ENCODE measurements around the gene SCAMP4. TPM values are rescaled to one million over a fixed set of nuclear protein-coding genes. Genes with fewer than 3 reads are reported as not detected.
A peak's percentile ranks its signal among the peaks of the same experiment; 100 is the strongest.

SCAMP4 gene
- total RNA-seq (2014; rRNA removed; shearing (Covaris generic); ENCODE audit: low replicate concordance), result 33.0 and 41.5 TPM in 2 replicates

- DNase-seq, result peak; percentile 98
- H3K9me3 ChIP-seq, result no peaks in the 10 kb centered on the region
- no peaks in the 10 kb centered on the region for H3K36me3 ChIP-seq
- no peaks in the 10 kb centered on the region for H3K27me3 ChIP-seq
- H3K4me3 ChIP-seq, result peak within 1 kb of the TSS; percentile 74
Observed at GRCh38 chr19:1905110-1905862, at the start of gene SCAMP4, which contains the start of gene ADAT3. Gene SCAMP4, plus strand, starts transcription at chr19:1905399. Its CDS starts 9,621 bp downstream, at chr19:1915020. Gene ADAT3, plus strand, starts transcription at chr19:1905399. Its CDS starts 6,649 bp downstream, at chr19:1912048.

DNA sequence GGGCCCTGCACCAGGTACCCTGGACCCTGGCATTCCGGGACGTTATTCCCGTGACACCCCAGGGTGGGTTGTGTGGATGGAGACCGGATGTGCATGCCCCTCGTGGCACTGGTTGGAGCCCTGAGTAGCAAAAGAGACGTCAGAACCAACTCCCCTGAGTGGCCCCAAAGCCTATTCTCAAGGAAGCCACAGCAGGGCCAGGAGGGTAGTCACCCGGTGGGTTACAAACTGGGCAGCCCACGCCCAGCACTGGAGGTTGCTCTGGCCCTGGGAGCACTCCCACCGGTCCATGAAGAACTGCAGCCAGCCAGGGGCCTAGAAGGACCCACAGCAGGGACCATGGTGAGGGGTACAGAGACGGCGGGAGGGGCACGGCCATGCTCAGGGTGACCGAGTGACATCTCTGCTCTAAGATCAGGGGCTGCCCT is 49.4 kb upstream of the SCAMP4 start:
- Histone ChIP-seq H3K4me3 (no peak overlapping the region), H3K27me3 (no peaks in the 10 kb centered on the region), H3K36me3 (no peaks in the 10 kb centered on the region; the same call in 1 of the 2 replicates), H3K9me3 (no peaks in the 10 kb centered on the region)
- DNase-seq, result no peak

DNA sequence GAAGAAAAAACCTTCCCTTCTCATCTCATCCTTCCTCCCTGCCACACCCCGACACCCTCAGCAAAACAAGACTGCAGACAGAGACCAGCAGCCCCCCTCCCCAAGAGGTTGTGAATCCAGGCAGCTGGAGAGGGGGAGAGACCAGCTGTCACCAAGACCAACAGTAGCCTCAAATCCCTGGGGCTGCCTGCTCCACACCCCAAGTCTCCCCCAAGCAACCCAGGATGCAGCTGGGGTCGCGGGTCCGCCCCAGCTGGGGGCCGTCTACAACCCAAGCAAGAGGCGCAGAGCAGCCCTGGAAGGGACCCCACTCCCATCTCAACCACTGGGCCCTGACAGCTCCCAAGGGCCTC is 48.9 kb upstream of the SCAMP4 start:
- Histone ChIP-seq H3K9me3 (no peaks in the 10 kb centered on the region), H3K27me3 (no peaks in the 10 kb centered on the region), H3K4me3 (no peak overlapping the region), H3K36me3 (no peaks in the 10 kb centered on the region; the same call in 1 of the 2 replicates)
- DNase-seq, result no peak

DNA sequence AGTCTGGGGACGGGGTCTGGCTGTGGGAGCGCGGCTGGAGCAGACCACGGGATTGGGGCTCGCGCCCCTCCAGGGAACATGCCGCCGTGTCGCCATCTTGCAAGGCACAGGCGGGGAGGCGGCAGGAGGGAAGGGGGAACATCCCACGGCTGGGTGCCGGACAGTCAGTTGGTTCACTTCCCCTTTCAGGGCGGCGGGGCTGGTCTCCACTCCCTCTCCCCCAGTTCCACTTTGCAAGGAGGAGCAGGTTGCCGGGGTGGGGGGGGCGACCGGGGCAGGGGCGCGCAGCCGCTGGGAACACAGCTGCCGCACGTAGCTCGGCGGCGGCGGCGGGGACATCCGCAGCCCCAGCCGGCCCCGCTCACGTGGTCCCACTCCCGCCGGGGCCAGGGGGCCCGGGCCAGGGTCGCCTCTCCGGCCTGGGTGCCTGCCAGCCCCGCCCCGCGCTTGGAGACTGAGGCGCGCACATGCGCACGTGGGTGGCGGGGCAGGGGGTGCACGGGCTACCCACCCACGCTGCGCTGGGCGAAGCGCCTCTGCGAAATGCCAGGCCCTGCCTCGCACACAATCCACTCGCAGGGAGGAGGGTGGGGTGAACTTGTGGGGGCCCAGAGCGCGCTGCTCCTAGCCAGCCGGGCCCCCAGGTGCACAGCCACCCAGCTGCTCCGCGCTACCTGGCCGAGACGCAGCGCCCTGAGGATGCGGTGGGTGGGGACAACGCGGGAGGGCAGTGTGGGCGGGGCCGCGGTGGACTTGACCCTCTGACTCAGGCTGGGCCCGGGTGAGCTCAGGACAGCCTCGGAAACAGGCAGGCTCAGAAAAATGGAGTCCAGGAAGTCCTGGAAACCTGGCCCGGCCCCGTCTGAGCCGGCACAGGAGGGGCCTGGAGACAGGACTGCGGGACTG is 48.2 kb upstream of the SCAMP4 start:
- Histone ChIP-seq H3K36me3 (no peaks in the 10 kb centered on the region; the same call in 1 of the 2 replicates), H3K9me3 (no peaks in the 10 kb centered on the region), H3K4me3 (no peak overlapping the region), H3K27me3 (no peaks in the 10 kb centered on the region)
- DNase-seq, result no peak

- DNase-seq, result no peak
- no peaks in the 10 kb centered on the region; the same call in none of the 2 replicates for H3K36me3 ChIP-seq
- H3K9me3 ChIP-seq, result no peaks in the 10 kb centered on the region
- no peak overlapping the region for H3K4me3 ChIP-seq
- no peaks in the 10 kb centered on the region for H3K27me3 ChIP-seq
Observed at GRCh38 chr19:1857648-1858326, 47.4 kb upstream of the SCAMP4 start.

DNA sequence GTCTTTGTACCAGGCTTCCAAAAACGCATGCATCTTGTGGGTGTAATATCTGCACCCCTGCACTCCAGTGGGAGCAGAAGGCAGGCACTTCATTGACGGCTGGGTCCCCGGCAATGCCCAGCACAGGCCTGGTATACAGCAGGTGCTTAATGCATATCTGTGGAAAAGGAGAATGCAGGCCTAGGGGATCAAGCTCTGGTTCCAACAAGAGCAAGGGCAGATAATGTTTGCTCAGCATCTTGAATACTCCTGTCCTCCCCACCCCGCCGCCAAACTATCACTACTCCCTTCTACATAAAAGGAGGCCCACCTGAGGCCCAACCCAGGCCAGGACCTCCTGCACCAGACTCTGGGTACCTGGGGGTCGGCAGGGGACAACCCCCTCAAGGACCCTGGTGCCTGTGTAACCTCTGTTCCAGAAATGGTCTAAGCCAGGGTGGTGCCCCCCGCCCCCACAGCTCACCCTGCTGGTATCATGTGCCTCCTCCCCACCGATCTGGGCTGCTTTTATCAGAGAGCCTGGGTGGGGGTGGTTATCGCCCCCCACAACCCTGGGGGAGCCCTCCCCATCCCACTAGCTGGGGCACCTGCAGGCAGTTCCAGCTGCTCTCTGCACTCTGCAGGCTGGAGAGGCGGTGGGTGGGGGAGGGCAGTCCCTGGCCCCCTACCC is 46.7 kb upstream of the SCAMP4 start:
- H3K4me3 ChIP-seq, result no peak overlapping the region
- no peak for DNase-seq

GRCh38 chr19:1859331-1859781 is 45.8 kb upstream of the SCAMP4 start:
- H3K9me3 ChIP-seq, result no peaks in the 10 kb centered on the region
- H3K27me3 ChIP-seq, result no peaks in the 10 kb centered on the region
- no peaks in the 10 kb centered on the region; the same call in none of the 2 replicates for H3K36me3 ChIP-seq
- H3K4me3 ChIP-seq, result no peak overlapping the region
- no peak for DNase-seq

More for the DNA sequence above, 46.7 kb upstream of the SCAMP4 start:
- Histone ChIP-seq H3K36me3 (no peaks in the 10 kb centered on the region; the same call in none of the 2 replicates), H3K9me3 (no peaks in the 10 kb centered on the region), H3K27me3 (no peaks in the 10 kb centered on the region)

- no peaks in the 10 kb centered on the region for H3K27me3 ChIP-seq
Observed at GRCh38 chr19:1860042-1860775, 45.0 kb upstream of the SCAMP4 start.

DNA sequence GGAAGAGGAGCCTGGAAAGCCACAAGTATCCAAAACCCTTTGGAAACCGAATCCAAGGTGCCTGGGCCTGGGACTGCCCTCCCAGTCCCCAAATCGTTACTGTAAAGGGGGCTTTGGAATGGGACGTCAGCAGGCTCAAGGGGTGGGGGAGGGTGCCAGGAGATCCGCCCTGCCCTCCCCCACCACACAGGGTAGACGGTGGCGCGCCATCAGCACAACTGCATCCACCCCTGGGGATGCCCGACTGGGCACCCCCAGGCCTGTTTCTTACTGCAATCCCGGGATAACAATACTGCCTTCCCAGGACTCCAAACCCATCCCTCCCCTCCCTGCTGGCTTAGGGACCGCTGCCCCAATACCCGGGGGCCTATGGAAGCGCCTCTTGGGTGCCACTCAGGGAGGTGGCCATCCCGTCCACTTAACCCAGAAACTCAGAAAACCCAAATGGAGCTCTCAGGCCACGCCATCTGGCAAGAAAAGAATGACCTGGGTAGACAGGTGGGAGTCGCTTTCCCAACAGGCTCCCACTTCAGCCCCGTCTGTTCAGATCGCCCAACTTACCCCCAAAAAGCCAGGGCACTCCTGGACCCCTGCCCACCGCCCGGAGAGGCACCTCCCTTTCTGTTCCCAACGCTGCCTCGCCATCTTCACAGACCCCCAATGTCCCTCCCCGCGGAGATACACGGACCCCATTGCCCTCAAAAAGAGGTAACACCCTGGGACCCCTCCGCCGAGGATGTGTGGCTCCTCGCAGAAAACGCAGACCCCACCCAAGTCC is 44.2 kb upstream of the SCAMP4 start:
- no peaks in the 10 kb centered on the region for H3K9me3 ChIP-seq
- H3K36me3 ChIP-seq, result no peaks in the 10 kb centered on the region; the same call in none of the 2 replicates
- H3K27me3 ChIP-seq, result no peaks in the 10 kb centered on the region
- H3K4me3 ChIP-seq, result peak overlapping the region; percentile 72
- no peak for DNase-seq

More at GRCh38 chr19:1860042-1860775, 45.0 kb upstream of the SCAMP4 start:
- H3K9me3 ChIP-seq, result no peaks in the 10 kb centered on the region
- DNase-seq, result peak; percentile 47
- H3K4me3 ChIP-seq, result peak overlapping the region; percentile 72
- H3K36me3 ChIP-seq, result no peaks in the 10 kb centered on the region; the same call in none of the 2 replicates

- DNase-seq, result no peak
- Histone ChIP-seq H3K4me3 (peak overlapping the region; percentile 72), H3K27me3 (no peaks in the 10 kb centered on the region), H3K9me3 (no peaks in the 10 kb centered on the region), H3K36me3 (no peaks in the 10 kb centered on the region; the same call in none of the 2 replicates)
Observed at GRCh38 chr19:1861599-1862031, 43.6 kb upstream of the SCAMP4 start.

DNA sequence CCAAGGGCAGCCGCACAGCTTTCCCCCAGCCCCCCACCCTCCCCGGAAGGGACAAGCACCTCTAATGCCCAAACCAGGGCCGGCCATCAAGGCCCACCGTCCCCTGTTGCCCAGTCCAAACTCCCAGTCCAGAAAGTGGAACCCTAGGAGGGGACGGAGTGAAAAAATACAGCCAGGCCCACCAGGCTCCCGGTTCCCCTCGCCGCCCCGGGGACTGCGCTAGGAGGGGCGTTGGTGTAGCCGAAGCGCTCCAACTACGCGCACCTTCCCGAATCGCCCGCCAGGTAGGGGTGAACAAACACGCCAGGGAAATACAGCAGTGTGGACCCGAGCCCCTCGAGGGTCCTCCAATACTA is 43.2 kb upstream of the SCAMP4 start:
- no peak for DNase-seq
- Histone ChIP-seq H3K4me3 (peak overlapping the region; percentile 72), H3K27me3 (no peaks in the 10 kb centered on the region), H3K9me3 (no peaks in the 10 kb centered on the region), H3K36me3 (no peaks in the 10 kb centered on the region; the same call in none of the 2 replicates)

DNA sequence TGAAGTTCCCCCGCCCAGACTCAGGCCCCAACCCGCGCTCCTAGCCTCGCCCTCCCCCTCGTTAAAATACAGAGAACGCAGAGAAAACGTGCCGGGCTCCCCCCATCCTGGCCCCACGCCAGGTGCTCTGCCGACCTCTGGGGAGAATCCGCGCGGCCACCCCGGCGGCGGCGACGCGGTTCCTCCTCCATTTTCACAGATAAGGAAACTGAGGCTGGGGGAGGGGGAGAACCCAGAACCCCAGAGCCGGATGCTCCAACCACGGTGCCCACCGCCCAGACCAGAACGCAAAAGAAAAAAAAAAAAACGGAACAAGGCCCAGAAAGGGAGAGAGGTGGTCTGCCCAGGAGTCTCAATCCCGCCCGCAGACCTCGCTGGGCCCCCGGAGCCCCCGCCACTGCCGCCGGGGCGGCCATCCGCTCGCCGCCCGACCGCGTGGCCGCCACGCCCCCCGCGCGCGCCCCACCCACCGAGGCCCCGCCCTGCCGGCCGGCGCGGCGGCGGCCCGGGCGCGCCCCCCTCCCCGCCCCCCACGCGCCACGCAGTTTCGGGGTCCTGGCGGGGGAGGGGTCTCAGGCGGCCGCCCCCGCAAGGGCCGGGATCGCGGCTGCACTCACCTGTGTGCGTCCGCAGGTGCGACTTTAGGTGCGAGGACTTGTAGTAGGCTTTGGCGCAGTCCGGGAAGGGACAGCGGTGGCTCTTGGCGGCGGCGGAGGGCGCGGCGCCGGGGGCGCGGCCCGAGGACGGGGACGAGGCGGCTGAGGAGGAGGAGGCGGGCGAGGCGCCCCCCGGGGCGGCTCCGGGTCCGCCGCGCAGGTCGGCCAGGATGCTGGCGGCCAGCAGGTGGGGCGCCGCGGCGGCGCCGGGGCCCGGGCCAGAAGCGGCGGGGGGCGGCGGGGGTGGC is 42.5 kb upstream of the SCAMP4 start:
- no peaks in the 10 kb centered on the region for H3K9me3 ChIP-seq
- no peaks in the 10 kb centered on the region; the same call in none of the 2 replicates for H3K36me3 ChIP-seq
- peak; percentile 38 for DNase-seq
- H3K27me3 ChIP-seq, result no peaks in the 10 kb centered on the region
- H3K4me3 ChIP-seq, result peak overlapping the region; percentile 72

GRCh38 chr19:1863328-1863637 is 41.9 kb upstream of the SCAMP4 start, which contains the start of gene KLF16:
Gene KLF16, minus strand, starts transcription at chr19:1863579. Its CDS starts 82 bp downstream, at chr19:1863497.
- DNase-seq, result no peak
- Histone ChIP-seq H3K36me3 (no peaks in the 10 kb centered on the region; the same call in none of the 2 replicates), H3K27me3 (no peaks in the 10 kb centered on the region), H3K9me3 (no peaks in the 10 kb centered on the region), H3K4me3 (peak within 1 kb of the TSS; percentile 84)

Measured in MG63 (cell line).